ENCODE data around the gene MYO1F.

The MYO1F gene

GRCh38 chr19:8550070-8550469, 27.2 kb downstream of the MYO1F start:
- Histone ChIP-seq H3K9me3 (no peaks in the 10 kb centered on the region), H3K4me2 (no peak overlapping the region), H3K27ac (no peak overlapping the region), H3K9ac (no peak overlapping the region), H3K36me3 (peaks cover 13% of the 10 kb centered on the region; the same call in 1 of the 2 replicates), H3K4me3 (no peak overlapping the region), H4K20me1 (no peaks in the 10 kb centered on the region), H3K27me3 (no peaks in the 10 kb centered on the region), H3K4me1 (0 out of 2 replicates have a peak, but pooled peaks cover 4% of the 10 kb centered on the region)
- TF ChIP-seq Cebpa-rat (IDR thresholded peaks at IDR 0.05) = no peak

DNA sequence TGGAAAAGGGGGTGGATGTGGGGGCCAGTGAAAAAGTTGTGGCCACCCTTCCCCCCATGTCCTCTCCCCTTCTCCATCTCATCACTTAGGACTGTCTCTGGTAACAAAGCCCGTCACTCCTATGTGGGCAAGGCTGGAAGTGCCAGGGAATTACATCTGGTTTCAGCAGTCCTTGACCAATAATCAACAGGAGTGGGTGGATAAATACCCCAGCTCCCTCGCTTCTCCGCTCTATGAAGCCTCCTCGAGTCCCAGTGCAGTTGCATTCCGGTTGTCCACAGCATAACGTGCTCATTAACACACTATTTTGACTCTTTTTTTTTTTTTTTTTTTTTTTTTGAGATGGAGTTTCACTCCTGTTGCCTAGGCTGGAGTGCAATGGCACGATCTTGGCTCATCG, 31.5 kb downstream of the MYO1F start:
- Histone ChIP-seq H3K4me3 (no peak overlapping the region), H3K9me3 (no peaks in the 10 kb centered on the region), H4K20me1 (no peaks in the 10 kb centered on the region), H3K4me2 (no peak overlapping the region), H3K9ac (no peak overlapping the region), H3K27ac (no peak overlapping the region), H3K4me1 (0 out of 2 replicates have a peak, but pooled peaks cover 4% of the 10 kb centered on the region), H3K27me3 (no peaks in the 10 kb centered on the region), H3K36me3 (0 out of 2 replicates have a peak, but pooled peaks cover 6% of the 10 kb centered on the region)
- no peak for TF ChIP-seq Cebpa-rat (IDR thresholded peaks at IDR 0.05)

GRCh38 chr19:8544168-8544567, 33.1 kb downstream of the MYO1F start:
- H3K27ac ChIP-seq = no peak overlapping the region
- no peak overlapping the region for H3K9ac ChIP-seq
- H3K27me3 ChIP-seq = no peaks in the 10 kb centered on the region
- no peak overlapping the region for H3K4me2 ChIP-seq
- H3K9me3 ChIP-seq = no peaks in the 10 kb centered on the region
- no peaks in the 10 kb centered on the region for H3K4me1 ChIP-seq
- no peaks in the 10 kb centered on the region for H4K20me1 ChIP-seq
- H3K4me3 ChIP-seq = no peak overlapping the region
- no peak for TF ChIP-seq Cebpa-rat (IDR thresholded peaks at IDR 0.05)
- 0 out of 2 replicates have a peak, but pooled peaks cover 6% of the 10 kb centered on the region for H3K36me3 ChIP-seq

GRCh38 chr19:8539621-8540149, 37.6 kb downstream of the MYO1F start:
- TF ChIP-seq Cebpa-rat (IDR thresholded peaks at IDR 0.05) = no peak
- H4K20me1 ChIP-seq = no peaks in the 10 kb centered on the region
- no peak overlapping the region for H3K4me3 ChIP-seq

DNA sequence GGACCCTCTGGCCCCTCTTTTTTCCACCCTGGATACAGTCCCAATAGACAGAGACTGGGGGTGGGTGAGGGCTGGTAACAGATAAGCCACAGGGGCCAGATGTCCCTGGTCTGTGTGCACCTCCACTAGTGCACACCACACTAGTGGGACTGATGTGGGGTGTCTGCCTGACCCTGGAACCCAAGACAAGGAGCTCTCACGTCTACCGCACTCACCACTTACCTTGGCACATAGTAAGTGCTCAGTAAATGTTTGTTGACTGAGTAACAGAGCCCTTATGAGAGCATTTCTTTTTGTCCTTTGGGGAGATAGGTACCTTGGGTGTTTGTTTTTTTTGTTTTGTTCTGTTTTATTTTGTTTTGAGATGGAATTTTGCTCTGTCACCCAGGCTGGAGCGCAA, 40.1 kb downstream of the MYO1F start:
- H3K4me2 ChIP-seq = no peak overlapping the region
- no peaks in the 10 kb centered on the region for H4K20me1 ChIP-seq
- H3K9me3 ChIP-seq = no peaks in the 10 kb centered on the region
- no peak for TF ChIP-seq Cebpa-rat (IDR thresholded peaks at IDR 0.05)
- no peaks in the 10 kb centered on the region for H3K36me3 ChIP-seq
- H3K4me3 ChIP-seq = no peak overlapping the region
- H3K27me3 ChIP-seq = no peaks in the 10 kb centered on the region
- no peak overlapping the region for H3K27ac ChIP-seq
- H3K9ac ChIP-seq = no peak overlapping the region
- H3K4me1 ChIP-seq = no peaks in the 10 kb centered on the region

More at GRCh38 chr19:8539621-8540149, 37.6 kb downstream of the MYO1F start:
- Histone ChIP-seq H3K36me3 (no peaks in the 10 kb centered on the region), H3K9me3 (no peaks in the 10 kb centered on the region), H3K27ac (no peak overlapping the region), H3K4me2 (no peak overlapping the region), H3K27me3 (no peaks in the 10 kb centered on the region), H3K4me1 (no peaks in the 10 kb centered on the region), H3K9ac (no peak overlapping the region)

GRCh38 chr19:8536282-8536681, 41.0 kb downstream of the MYO1F start:
- H3K4me2 ChIP-seq = no peak overlapping the region
- H3K27me3 ChIP-seq = no peaks in the 10 kb centered on the region
- no peak overlapping the region for H3K27ac ChIP-seq
- no peak for TF ChIP-seq Cebpa-rat (IDR thresholded peaks at IDR 0.05)
- no peak overlapping the region for H3K4me3 ChIP-seq
- no peaks in the 10 kb centered on the region for H4K20me1 ChIP-seq
- H3K4me1 ChIP-seq = 0 out of 2 replicates have a peak, but pooled peaks cover 2% of the 10 kb centered on the region
- no peak overlapping the region for H3K9ac ChIP-seq
- H3K9me3 ChIP-seq = no peaks in the 10 kb centered on the region
- no peaks in the 10 kb centered on the region for H3K36me3 ChIP-seq

GRCh38 chr19:8532225-8532624, 45.0 kb downstream of the MYO1F start:
- no peak overlapping the region for H3K4me2 ChIP-seq
- H3K4me1 ChIP-seq = 0 out of 2 replicates have a peak, but pooled peaks cover 6% of the 10 kb centered on the region
- H3K4me3 ChIP-seq = no peak overlapping the region
- no peaks in the 10 kb centered on the region for H3K9me3 ChIP-seq
- H4K20me1 ChIP-seq = no peaks in the 10 kb centered on the region
- H3K27me3 ChIP-seq = no peaks in the 10 kb centered on the region
- peaks cover 19% of the 10 kb centered on the region for H3K36me3 ChIP-seq
- no peak for TF ChIP-seq Cebpa-rat (IDR thresholded peaks at IDR 0.05)
- H3K27ac ChIP-seq = no peak overlapping the region
- no peak overlapping the region for H3K9ac ChIP-seq

GRCh38 chr19:8531470-8531869, 45.8 kb downstream of the MYO1F start:
- H3K36me3 ChIP-seq = peaks cover 19% of the 10 kb centered on the region
- no peaks in the 10 kb centered on the region for H3K9me3 ChIP-seq
- H3K9ac ChIP-seq = no peak overlapping the region
- no peaks in the 10 kb centered on the region for H4K20me1 ChIP-seq
- TF ChIP-seq Cebpa-rat (IDR thresholded peaks at IDR 0.05) = no peak
- H3K27me3 ChIP-seq = no peaks in the 10 kb centered on the region
- 0 out of 2 replicates have a peak, but pooled peaks cover 6% of the 10 kb centered on the region for H3K4me1 ChIP-seq
- H3K27ac ChIP-seq = no peak overlapping the region
- no peak overlapping the region for H3K4me2 ChIP-seq
- no peak overlapping the region for H3K4me3 ChIP-seq

DNA sequence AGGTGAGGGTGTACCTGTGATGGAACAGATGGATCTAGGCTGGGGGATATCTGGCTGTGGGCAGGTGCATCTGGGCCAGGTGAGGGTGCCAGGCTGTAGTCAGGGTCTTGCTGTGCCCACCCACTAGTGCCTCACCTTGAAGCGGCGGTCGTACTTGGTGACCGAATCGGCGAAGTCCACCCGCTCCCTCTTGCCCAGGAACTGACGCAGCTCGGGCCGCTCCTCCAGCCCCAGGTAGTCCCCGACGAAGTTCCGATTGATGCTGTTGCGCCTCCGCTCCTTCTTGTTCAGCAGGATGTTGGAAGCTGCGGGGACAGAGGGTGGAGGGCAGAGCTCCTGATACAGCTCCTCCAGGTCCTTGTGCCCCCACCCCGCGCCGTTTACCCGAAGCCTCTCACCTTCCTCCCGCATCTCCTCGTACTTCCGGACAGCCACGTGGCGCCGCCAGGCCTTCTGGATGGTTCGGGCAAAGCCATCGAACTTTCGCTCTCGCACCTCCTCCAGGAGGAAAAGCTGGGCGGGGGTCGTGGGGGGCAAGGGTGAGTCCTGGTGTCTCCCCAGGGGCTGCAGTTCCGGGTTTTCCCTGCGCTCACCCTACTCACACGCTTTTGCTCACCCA, 47.1 kb downstream of the MYO1F start:
- no peak overlapping the region for H3K4me2 ChIP-seq
- no peak overlapping the region for H3K4me3 ChIP-seq
- H3K27me3 ChIP-seq = no peaks in the 10 kb centered on the region
- 0 out of 2 replicates have a peak, but pooled peaks cover 12% of the 10 kb centered on the region for H3K4me1 ChIP-seq
- TF ChIP-seq Cebpa-rat (IDR thresholded peaks at IDR 0.05) = no peak
- H3K27ac ChIP-seq = no peak overlapping the region
- peaks cover 12% of the 10 kb centered on the region for H3K9me3 ChIP-seq
- H3K36me3 ChIP-seq = peaks cover 22% of the 10 kb centered on the region
- H4K20me1 ChIP-seq = no peaks in the 10 kb centered on the region
- H3K9ac ChIP-seq = no peak overlapping the region

DNA sequence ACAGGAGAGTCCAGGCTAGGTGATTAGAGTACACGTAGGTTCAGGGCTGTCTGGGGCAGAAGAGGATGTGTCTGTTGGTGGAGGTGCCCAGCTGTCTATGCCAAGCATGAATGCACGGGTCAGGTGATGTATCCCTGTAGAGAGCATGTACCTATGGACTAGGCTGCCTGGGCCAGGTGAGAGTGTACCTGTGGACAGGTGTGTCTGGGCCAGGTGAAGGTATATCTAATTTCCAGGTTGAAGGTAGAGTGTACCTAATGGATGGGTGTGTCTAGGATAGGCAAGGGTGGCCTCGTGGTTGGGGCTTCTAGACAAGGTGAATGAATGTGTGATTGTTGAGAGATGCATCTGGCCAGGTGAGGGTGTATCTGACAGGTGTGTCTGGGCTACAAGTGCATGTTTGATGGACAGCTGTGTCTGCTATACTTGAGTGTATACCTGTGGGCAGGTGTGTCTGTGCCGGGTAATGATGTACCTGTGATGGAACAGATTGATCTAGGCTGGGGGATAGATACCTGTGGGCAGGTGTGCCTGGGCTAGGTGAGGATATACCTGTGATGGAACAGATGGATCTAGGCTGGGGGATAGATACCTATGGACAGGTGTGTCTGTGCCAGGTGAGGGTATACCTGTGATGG, 47.8 kb downstream of the MYO1F start:
- H4K20me1 ChIP-seq = no peaks in the 10 kb centered on the region
- no peak overlapping the region for H3K4me3 ChIP-seq
- H3K4me2 ChIP-seq = no peak overlapping the region
- no peaks in the 10 kb centered on the region for H3K27me3 ChIP-seq
- peaks cover 16% of the 10 kb centered on the region for H3K9me3 ChIP-seq
- no peak overlapping the region for H3K27ac ChIP-seq
- 0 out of 2 replicates have a peak, but pooled peaks cover 12% of the 10 kb centered on the region for H3K4me1 ChIP-seq
- no peak for TF ChIP-seq Cebpa-rat (IDR thresholded peaks at IDR 0.05)
- H3K9ac ChIP-seq = no peak overlapping the region
- peaks cover 29% of the 10 kb centered on the region for H3K36me3 ChIP-seq

All from BLaER1 (cell line).